H1 (cell line): Measurements from ENCODE around the gene TIAL1. TPM values are rescaled to one million over a fixed set of nuclear protein-coding genes. Genes with fewer than 3 reads are reported as not detected.
"Not testable (repeated sequence)": the region's sequence is repeated elsewhere in the genome, so short reads cannot be mapped to it uniquely, and the experiment has no call there.

Experiments
- CTCF ChIA-PET: fragments of 300-600 bp; sonication (Branson Sonifier 250); formaldehyde crosslinking; loops from one replicate; lab custom pipeline; 2021; ENCODE audit not compliant: partially characterized antibody; lab: Charles Lee
- POLR2A ChIA-PET: fragments of 300-600 bp; sonication (Branson Sonifier 250); formaldehyde crosslinking; loops from one replicate; lab custom pipeline; 2021; ENCODE audit warnings: inconsistent platforms; ENCODE audit not compliant: partially characterized antibody; lab: Charles Lee
- DNase-seq, 2 experiments: peaks; one replicate each; pipeline versions ENCODE4 v3.0.0 to v3.0.0-alpha.2; 2010 to 2022; ENCODE audit warnings: low spot score in 2 of 2, low read depth in 1 of 2, mixed read lengths in 1 of 2
- FAIRE-seq: peaks from 2 replicates; lab custom pipeline; 2011; peaks lifted over from hg19 to GRCh38; lab: Jason Lieb, UNC
- H2AFZ ChIP-seq: 2 replicates; pipeline ENCODE4 v1.8.1; 2012; ENCODE audit warnings: low read length, inconsistent platforms
- H2AK5ac ChIP-seq: 2 replicates; pipeline ENCODE4 v1.6.1; 2013; ENCODE audit warnings: low read depth, low read length
- H2BK120ac ChIP-seq: replicated peaks from 2 replicates; pipeline ENCODE3; 2013; ENCODE audit warnings: low read depth, low read length, inconsistent platforms
- H2BK12ac ChIP-seq: 2 replicates; pipeline ENCODE4 v1.6.1; 2013; ENCODE audit warnings: low read depth, low read length
- H2BK15ac ChIP-seq: 2 replicates; pipeline ENCODE4 v1.6.1; 2013; ENCODE audit warnings: low read length
- H2BK20ac ChIP-seq: 2 replicates; pipeline ENCODE4 v1.6.1; 2013; ENCODE audit warnings: low read length
- H2BK5ac ChIP-seq: 2 replicates; pipeline ENCODE4 v1.6.1; 2013; ENCODE audit warnings: low read depth, low read length
- H3K14ac ChIP-seq: 2 replicates; pipeline ENCODE4 v1.6.1; 2013; ENCODE audit warnings: inconsistent platforms; ENCODE audit not compliant: insufficient read length
- H3K18ac ChIP-seq: 2 replicates; pipeline ENCODE4 v1.6.1; 2013; ENCODE audit warnings: low read length; ENCODE audit errors: extremely low read depth
- H3K23ac ChIP-seq: 2 replicates; pipeline ENCODE4 v1.6.1; 2013; ENCODE audit warnings: inconsistent platforms; ENCODE audit not compliant: insufficient read length
- H3K23me2 ChIP-seq: 2 replicates; pipeline ENCODE4 v1.6.1; 2013; ENCODE audit warnings: low read depth, low read length
- H3K27ac ChIP-seq: 2 replicates; pipeline ENCODE4 v1.6.1; 2011; ENCODE audit warnings: low read depth, low read length, inconsistent platforms
- H3K27me3 ChIP-seq, 4 experiments: replicated peaks in 1 of 4; 1 replicate in 1 of 4; 2 replicates in 3 of 4; pipeline versions ENCODE4 v1.6.1 to v1.8.1; 2011 to 2013; ENCODE audit warnings: low read length in 3 of 4, mild to moderate bottlenecking in 3 of 4, inconsistent platforms in 2 of 4, mixed read lengths in 2 of 4, moderate library complexity in 1 of 4; ENCODE audit not compliant: control insufficient read depth in 3 of 4, insufficient read depth in 3 of 4; ENCODE audit errors: extremely low read depth in 1 of 4
- H3K36me3 ChIP-seq, 4 experiments: 2 replicates each; pipeline versions ENCODE4 v1.6.1 to v1.8.1; 2011 to 2013; ENCODE audit warnings: mild to moderate bottlenecking in 4 of 4, low read length in 3 of 4, moderate library complexity in 2 of 4, control low read depth in 1 of 4, inconsistent platforms in 1 of 4; ENCODE audit not compliant: insufficient read depth in 4 of 4, control insufficient read depth in 2 of 4
- H3K4ac ChIP-seq: replicated peaks from 2 replicates; pipeline ENCODE3; 2013; ENCODE audit warnings: low read length, low read depth, mixed read lengths, inconsistent platforms; ENCODE audit not compliant: insufficient read length
- H3K4me1 ChIP-seq, 4 experiments: replicated peaks in 1 of 4; 1 replicate in 1 of 4; 2 replicates in 3 of 4; pipeline versions ENCODE4 v1.6.1 to v1.8.1; 2011 to 2013; ENCODE audit warnings: low read length in 3 of 4, inconsistent platforms in 2 of 4, mixed read lengths in 1 of 4; ENCODE audit not compliant: insufficient read depth in 4 of 4, control insufficient read depth in 3 of 4
- H3K4me2 ChIP-seq, 2 experiments: 2 replicates each; pipeline versions ENCODE4 v1.6.1 to v1.8.1; 2011 to 2013; ENCODE audit warnings: low read depth in 2 of 2, low read length in 2 of 2, control low read depth in 1 of 2, inconsistent platforms in 1 of 2, mild to moderate bottlenecking in 1 of 2; ENCODE audit not compliant: insufficient read depth in 1 of 2
- H3K4me3 ChIP-seq, 4 experiments: fragments of 200-600, 300-600 bp in 1 of 4; sonication (generic), shearing (Covaris generic), sonication (Bioruptor Twin) in 1 of 4; 2 replicates each; pipeline versions ENCODE4 v1.5.1 to v1.8.1; 2011 to 2016; ENCODE audit warnings: low read length in 4 of 4, low read depth in 3 of 4, control low read depth in 2 of 4, inconsistent platforms in 2 of 4, mild to moderate bottlenecking in 2 of 4, mixed read lengths in 1 of 4, moderate library complexity in 1 of 4; ENCODE audit not compliant: insufficient read depth in 2 of 4; ENCODE audit errors: extremely low read depth in 1 of 4
- H3K56ac ChIP-seq: replicated peaks from 2 replicates; pipeline ENCODE3; 2013; ENCODE audit warnings: low read depth, mild to moderate bottlenecking, mixed read lengths, low read length, inconsistent platforms; ENCODE audit not compliant: insufficient read length
- H3K79me1 ChIP-seq: 2 replicates; pipeline ENCODE4 v1.6.1; 2013; ENCODE audit warnings: low read depth, low read length, control low read depth
- H3K79me2 ChIP-seq, 2 experiments: 2 replicates each; pipeline versions ENCODE4 v1.6.1 to v1.8.1; 2012 to 2013; ENCODE audit warnings: low read length in 2 of 2, mild to moderate bottlenecking in 2 of 2, inconsistent platforms in 1 of 2; ENCODE audit not compliant: insufficient read depth in 2 of 2, control insufficient read depth in 1 of 2
- H3K9ac ChIP-seq, 4 experiments: replicated peaks in 1 of 4; 1 replicate in 1 of 4; 2 replicates in 3 of 4; pipeline versions ENCODE4 v1.6.1 to v1.8.1; 2011 to 2013; ENCODE audit warnings: low read depth in 3 of 4, low read length in 3 of 4, control low read depth in 2 of 4, mild to moderate bottlenecking in 2 of 4, moderate library complexity in 2 of 4, inconsistent platforms in 1 of 4; ENCODE audit errors: extremely low read depth in 1 of 4
- H3K9me3 ChIP-seq, 2 experiments: 2 replicates each; pipeline versions ENCODE4 v1.6.1 to v1.8.1; 2012 to 2013; ENCODE audit warnings: mild to moderate bottlenecking in 2 of 2, moderate library complexity in 2 of 2, control low read depth in 1 of 2, inconsistent platforms in 1 of 2, low read depth in 1 of 2, low read length in 1 of 2, mixed read lengths in 1 of 2; ENCODE audit not compliant: insufficient read depth in 2 of 2
- H4K20me1 ChIP-seq, 2 experiments: replicated peaks in 1 of 2; 2 replicates each; pipeline versions ENCODE3 to v1.8.1; 2011 to 2013; ENCODE audit warnings: inconsistent platforms in 2 of 2, low read length in 2 of 2, mild to moderate bottlenecking in 1 of 2; ENCODE audit not compliant: insufficient read depth in 2 of 2, control insufficient read depth in 1 of 2
- H4K5ac ChIP-seq: 2 replicates; pipeline ENCODE4 v1.6.1; 2013; ENCODE audit warnings: low read length, low read depth, mixed read lengths, inconsistent platforms; ENCODE audit not compliant: insufficient read length
- H4K8ac ChIP-seq: 2 replicates; pipeline ENCODE4 v1.8.0; 2013; ENCODE audit warnings: mild to moderate bottlenecking, moderate library complexity, low read length, inconsistent platforms; ENCODE audit not compliant: insufficient read depth; ENCODE audit errors: extremely low read depth
- H4K91ac ChIP-seq: replicated peaks from 2 replicates; pipeline ENCODE3; 2013; ENCODE audit warnings: low read length, mixed read lengths, inconsistent platforms; ENCODE audit not compliant: insufficient read length
- ATF2 ChIP-seq: IDR thresholded peaks from 2 replicates; pipeline ENCODE4 v1.6.1; 2012; ENCODE audit warnings: low read length, inconsistent platforms
- BRCA1 ChIP-seq: IDR thresholded peaks from 2 replicates; pipeline ENCODE4 v1.6.1; 2012; ENCODE audit warnings: low read depth, low read length, improper control_type of control experiment
- CHD2 ChIP-seq: IDR thresholded peaks from 2 replicates; pipeline ENCODE4 v1.6.1; 2012; ENCODE audit warnings: low read length, improper control_type of control experiment
- EP300 ChIP-seq, 2 experiments: IDR thresholded peaks; 1 replicate in 1 of 2; 2 replicates in 1 of 2; pipeline ENCODE4 v1.6.1; 2011 to 2012; ENCODE audit warnings: low read depth in 2 of 2, low read length in 2 of 2, mild to moderate bottlenecking in 2 of 2, borderline replicate concordance in 1 of 2, inconsistent platforms in 1 of 2, moderate library complexity in 1 of 2
- GABPA ChIP-seq: IDR thresholded peaks from 2 replicates; pipeline ENCODE4 v1.6.1; 2011; ENCODE audit warnings: mild to moderate bottlenecking, low read length, moderate library complexity, borderline replicate concordance; ENCODE audit not compliant: insufficient read depth
- JUND ChIP-seq: IDR thresholded peaks from 2 replicates; pipeline ENCODE4 v1.6.1; 2011; ENCODE audit warnings: mild to moderate bottlenecking, improper control_type of control experiment, low read length
- WGBS, 2 experiments: shearing (Covaris generic) in 1 of 2; methylation state at CpG; one replicate each; pipeline versions ENCODE4 v1.1.6 to v1.1.7; 2013 to 2015; ENCODE audit warnings: low lambda C conversion rate in 2 of 2, mixed read lengths in 2 of 2, inconsistent platforms in 1 of 2, low coverage in 1 of 2, missing lambda C conversion rate in 1 of 2; ENCODE audit not compliant: insufficient replicate concordance in 2 of 2, insufficient coverage in 1 of 2, insufficient read length in 1 of 2; ENCODE audit errors: extremely low coverage in 1 of 2, missing lambda C conversion rate in 1 of 2; 5-methylcytosine and 5-hydroxymethylcytosine counted together
- polyA plus RNA-seq, 7 experiments: library from polyadenylated mRNA; depleted of rRNA in 3 of 7; stranded (reverse) in 5 of 7; unstranded in 2 of 7; fragments of >200 nt in 5 of 7; fragments of 200-250 nt in 2 of 7; gene quantifications; 1 replicate in 5 of 7; 2 replicates in 1 of 7; 4 replicates in 1 of 7; pipeline versions ENCODE4 v1.2.1 to v1.2.3, GENCODE V29; 2011 to 2013; ENCODE audit warnings: missing spikeins in 2 of 7, mixed read lengths in 2 of 7
- total RNA-seq: library from RNA; stranded (reverse); fragmentation: NEBNext Ultra II Directional; extraction: Animal tissue kit (Norgen Biotek cat#: 25700); gene quantifications from 2 replicates; pipeline ENCODE4 v1.2.1, GENCODE V29; 2021

The TIAL1 gene
- total and polyA plus RNA-seq, 2 of the 8 experiments (the other 6 are each of a cell fraction or from before 2014, with no cell fraction given) = 50.4 to 166 TPM

- TF ChIP-seq ATF2 = no peak
- TF ChIP-seq BRCA1 = no peak
- TF ChIP-seq GABPA = no peak
- no peak for TF ChIP-seq EP300 (IDR thresholded peaks at IDR 0.05; ENCODE audit: borderline replicate concordance in 1 of 2, low read depth in 2 of 2, low read length in 2 of 2)
- no peak for TF ChIP-seq JUND
- no peak for TF ChIP-seq CHD2
These were observed 63.3 kb downstream of the TIAL1 start (continued) for GRCh38 chr10:119533473-119533872.

DNA sequence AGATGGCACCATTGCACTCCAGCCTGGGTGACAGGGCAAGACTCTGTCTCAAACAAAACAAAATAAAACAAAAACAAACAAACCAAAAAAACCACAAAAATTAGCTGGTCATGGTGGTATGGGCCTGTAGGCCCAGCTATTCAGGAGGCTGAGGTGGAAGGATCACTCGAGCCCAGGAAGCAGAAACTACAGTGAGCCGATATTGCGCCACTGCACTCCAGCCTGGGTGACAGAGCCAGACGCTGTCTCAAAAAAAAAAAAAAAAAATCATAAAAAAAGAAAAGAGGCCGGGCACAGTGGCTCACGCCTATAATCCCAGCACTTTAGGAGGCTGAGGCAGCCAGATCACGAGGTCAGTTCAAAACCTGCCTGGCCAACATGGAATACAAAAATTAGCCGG is 64.0 kb downstream of the TIAL1 start:
- not testable (repeated sequence) for H2BK120ac ChIP-seq, H3K9ac ChIP-seq, H3K27me3 ChIP-seq, H3K4me3 ChIP-seq, H3K56ac ChIP-seq, H4K91ac ChIP-seq, H2AK5ac ChIP-seq, H4K5ac ChIP-seq, H3K4me1 ChIP-seq, H3K4me2 ChIP-seq, H3K14ac ChIP-seq, H2AFZ ChIP-seq, H2BK5ac ChIP-seq, H2BK15ac ChIP-seq, DNase-seq, H2BK20ac ChIP-seq, H2BK12ac ChIP-seq, H3K9me3 ChIP-seq, H4K20me1 ChIP-seq, H3K36me3 ChIP-seq, H3K79me2 ChIP-seq, FAIRE-seq, H3K27ac ChIP-seq, H4K8ac ChIP-seq, H3K23ac ChIP-seq, H3K4ac ChIP-seq, H3K23me2 ChIP-seq, H3K18ac ChIP-seq, H3K79me1 ChIP-seq
- CTCF ChIA-PET = interaction anchor here (0.7 to 2.2 kb wide), 5 partner anchors 10 to 334 kb away, joined by 3 to 8 read pairs (median 3); partner anchors contain the start of gene RGS10
- 100% methylated on average over 1 of the region's 8 CpGs; no CpG with 5 or more reads in 1 of the 2 experiments for whole genome bisulfite sequencing, 2 experiments
- POLR2A ChIA-PET = interaction anchor here (1.0 kb wide), 1 partner anchor 25 kb away, joined by 3 read pairs; no protein-coding TSS in a partner anchor
